ENCODE measurements around the gene FGF14. TPM values are rescaled to one million over a fixed set of nuclear protein-coding genes. Genes with fewer than 3 reads are reported as not detected.

Gene FGF14
- total and polyA plus RNA-seq, 2 of the 4 experiments (the other 2 are of a cell fraction): under 0.01 TPM; not detected in 1

- no peak overlapping the region for H3K4me3 ChIP-seq (ENCODE audit: insufficient read depth, low read depth, low read length)
- CTCF ChIA-PET: no interaction called here
- in situ Hi-C loops (cut with MboI; ENCODE audit: low sequenced_read_pairs): no loop called here
Observed at GRCh38 chr13:101690871-101691270, 711.0 kb downstream of the FGF14 start.

More at GRCh38 chr13:101690871-101691270, 711.0 kb downstream of the FGF14 start:
- intact Hi-C loops (cut with micrococcal nuclease) (no loop called here), dilution Hi-C loops (cut with HindIII; ENCODE audit: low sequenced_read_pairs, unreplicated experiment) (no loop called here)
- no peak overlapping the region for H3K56ac ChIP-seq (ENCODE audit: extremely low read depth, insufficient read depth, low read length)
- H3K9me1 ChIP-seq (ENCODE audit: insufficient read depth, low read length): no peaks in the 10 kb centered on the region
- H3K27ac ChIP-seq (ENCODE audit: insufficient read depth, low read length): no peak overlapping the region
- WGBS, 2 experiments (ENCODE audit: extremely low coverage in 2 of 2, insufficient read length in 1 of 2): no CpG with 5 or more reads among the region's 2 CpGs
- no peak overlapping the region for H2BK20ac ChIP-seq (ENCODE audit: low read depth, low read length)
- no peak overlapping the region for H3K4me2 ChIP-seq (ENCODE audit: low read depth, low read length)
- H2AK9ac ChIP-seq (replicated peaks; ENCODE audit: low read depth, low read length, poor library complexity): no peak overlapping the region
- H3K27me3 ChIP-seq (ENCODE audit: control insufficient read depth, insufficient read depth, low read length): no peaks in the 10 kb centered on the region
- TF ChIP-seq POLR2A (IDR thresholded peaks at IDR 0.05; ENCODE audit: low read depth, low read length) (no peak), RCOR1 (IDR thresholded peaks at IDR 0.05; ENCODE audit: insufficient replicate concordance, low read length) (no peak), FOS (IDR thresholded peaks at IDR 0.05; ENCODE audit: low read depth, low read length) (no peak), RAD21 (IDR thresholded peaks at IDR 0.05; ENCODE audit: low read length) (no peak), CHD1 (IDR thresholded peaks at IDR 0.05; ENCODE audit: low read depth, low read length) (no peak), MAFK (IDR thresholded peaks at IDR 0.05; ENCODE audit: low read depth, low read length) (no peak), BHLHE40 (IDR thresholded peaks at IDR 0.05; ENCODE audit: low read depth, low read length) (no peak), MAZ (IDR thresholded peaks at IDR 0.05; ENCODE audit: borderline replicate concordance, low read depth, low read length) (no peak), CEBPB (IDR thresholded peaks at IDR 0.05; ENCODE audit: low read depth, low read length) (no peak), RFX5 (IDR thresholded peaks at IDR 0.05; ENCODE audit: low read depth, low read length) (no peak), NFE2L2 (IDR thresholded peaks at IDR 0.05; ENCODE audit: low read depth, low read length) (no peak), MXI1 (IDR thresholded peaks at IDR 0.05; ENCODE audit: borderline replicate concordance, low read depth, low read length) (no peak), ELK1 (IDR thresholded peaks at IDR 0.05; ENCODE audit: borderline replicate concordance, low read depth, low read length) (no peak), SMC3 (IDR thresholded peaks at IDR 0.05; ENCODE audit: low read depth, low read length) (no peak)
- TF ChIP-seq, protein P1, sequence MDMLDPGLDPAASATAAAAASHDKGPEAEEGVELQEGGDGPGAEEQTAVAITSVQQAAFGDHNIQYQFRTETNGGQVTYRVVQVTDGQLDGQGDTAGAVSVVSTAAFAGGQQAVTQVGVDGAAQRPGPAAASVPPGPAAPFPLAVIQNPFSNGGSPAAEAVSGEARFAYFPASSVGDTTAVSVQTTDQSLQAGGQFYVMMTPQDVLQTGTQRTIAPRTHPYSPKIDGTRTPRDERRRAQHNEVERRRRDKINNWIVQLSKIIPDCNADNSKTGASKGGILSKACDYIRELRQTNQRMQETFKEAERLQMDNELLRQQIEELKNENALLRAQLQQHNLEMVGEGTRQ (IDR thresholded peaks at IDR 0.05; ENCODE audit: low read depth, low read length): no peak
- TF ChIP-seq, protein P2, sequence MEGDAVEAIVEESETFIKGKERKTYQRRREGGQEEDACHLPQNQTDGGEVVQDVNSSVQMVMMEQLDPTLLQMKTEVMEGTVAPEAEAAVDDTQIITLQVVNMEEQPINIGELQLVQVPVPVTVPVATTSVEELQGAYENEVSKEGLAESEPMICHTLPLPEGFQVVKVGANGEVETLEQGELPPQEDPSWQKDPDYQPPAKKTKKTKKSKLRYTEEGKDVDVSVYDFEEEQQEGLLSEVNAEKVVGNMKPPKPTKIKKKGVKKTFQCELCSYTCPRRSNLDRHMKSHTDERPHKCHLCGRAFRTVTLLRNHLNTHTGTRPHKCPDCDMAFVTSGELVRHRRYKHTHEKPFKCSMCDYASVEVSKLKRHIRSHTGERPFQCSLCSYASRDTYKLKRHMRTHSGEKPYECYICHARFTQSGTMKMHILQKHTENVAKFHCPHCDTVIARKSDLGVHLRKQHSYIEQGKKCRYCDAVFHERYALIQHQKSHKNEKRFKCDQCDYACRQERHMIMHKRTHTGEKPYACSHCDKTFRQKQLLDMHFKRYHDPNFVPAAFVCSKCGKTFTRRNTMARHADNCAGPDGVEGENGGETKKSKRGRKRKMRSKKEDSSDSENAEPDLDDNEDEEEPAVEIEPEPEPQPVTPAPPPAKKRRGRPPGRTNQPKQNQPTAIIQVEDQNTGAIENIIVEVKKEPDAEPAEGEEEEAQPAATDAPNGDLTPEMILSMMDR (conservative IDR thresholded peaks at IDR 0.05; ENCODE audit: low read depth, low read length): no peak
- POLR2A ChIA-PET (ENCODE audit: unreplicated experiment): no interaction called here
- BruUV-seq (replicated peaks): no TSS peak
- H3K36me3 ChIP-seq (ENCODE audit: control insufficient read depth, insufficient read depth, low read length): no peaks in the 10 kb centered on the region
- no peak overlapping the region for H3K18ac ChIP-seq (ENCODE audit: low read depth, low read length)
- ATAC-seq (ENCODE audit: low read depth): no peak
- no peak overlapping the region for H2BK120ac ChIP-seq (ENCODE audit: low read depth, low read length)
- H3K4ac ChIP-seq (ENCODE audit: low read depth, low read length): no peak overlapping the region
- no peak for DNase-seq
- H3K9me3 ChIP-seq (ENCODE audit: control insufficient read depth, insufficient read depth, low read length): no peaks in the 10 kb centered on the region
- no peak overlapping the region for H3K14ac ChIP-seq (replicated peaks; ENCODE audit: low read depth, low read length)
- no peaks in the 10 kb centered on the region for H4K20me1 ChIP-seq (ENCODE audit: insufficient read depth, low read length)
- H3K9ac ChIP-seq (ENCODE audit: low read depth, low read length): no peak overlapping the region
- no peaks in the 10 kb centered on the region for H3K79me1 ChIP-seq (ENCODE audit: low read depth in 1 of 2, low read length in 2 of 2)
- no peak overlapping the region for H2AFZ ChIP-seq (replicated peaks; ENCODE audit: low read length, poor library complexity)
- no peak overlapping the region for H4K8ac ChIP-seq (ENCODE audit: low read depth in 2 of 2, low read length in 2 of 2)
- H4K5ac ChIP-seq (ENCODE audit: low read depth, low read length): no peak overlapping the region
- H3K4me1 ChIP-seq (ENCODE audit: control insufficient read depth, insufficient read depth, low read length): no peaks in the 10 kb centered on the region
- no peak overlapping the region for H2BK15ac ChIP-seq (ENCODE audit: low read depth, low read length)
- H4K91ac ChIP-seq (ENCODE audit: insufficient read depth, low read depth, low read length): no peak overlapping the region
- no peak overlapping the region for H2BK5ac ChIP-seq (ENCODE audit: low read depth, low read length, poor library complexity, severe bottlenecking)
- no peak overlapping the region for H3K23ac ChIP-seq (ENCODE audit: low read depth, low read length)
- H2AK5ac ChIP-seq (ENCODE audit: low read depth, low read length): no peak overlapping the region

All from IMR-90 (cell line).